ENCODE results near the gene GIMAP7.
"Not testable (repeated sequence)": the region's sequence is repeated elsewhere in the genome, so short reads cannot be mapped to it uniquely, and the experiment has no call there.

Gene GIMAP7

DNA sequence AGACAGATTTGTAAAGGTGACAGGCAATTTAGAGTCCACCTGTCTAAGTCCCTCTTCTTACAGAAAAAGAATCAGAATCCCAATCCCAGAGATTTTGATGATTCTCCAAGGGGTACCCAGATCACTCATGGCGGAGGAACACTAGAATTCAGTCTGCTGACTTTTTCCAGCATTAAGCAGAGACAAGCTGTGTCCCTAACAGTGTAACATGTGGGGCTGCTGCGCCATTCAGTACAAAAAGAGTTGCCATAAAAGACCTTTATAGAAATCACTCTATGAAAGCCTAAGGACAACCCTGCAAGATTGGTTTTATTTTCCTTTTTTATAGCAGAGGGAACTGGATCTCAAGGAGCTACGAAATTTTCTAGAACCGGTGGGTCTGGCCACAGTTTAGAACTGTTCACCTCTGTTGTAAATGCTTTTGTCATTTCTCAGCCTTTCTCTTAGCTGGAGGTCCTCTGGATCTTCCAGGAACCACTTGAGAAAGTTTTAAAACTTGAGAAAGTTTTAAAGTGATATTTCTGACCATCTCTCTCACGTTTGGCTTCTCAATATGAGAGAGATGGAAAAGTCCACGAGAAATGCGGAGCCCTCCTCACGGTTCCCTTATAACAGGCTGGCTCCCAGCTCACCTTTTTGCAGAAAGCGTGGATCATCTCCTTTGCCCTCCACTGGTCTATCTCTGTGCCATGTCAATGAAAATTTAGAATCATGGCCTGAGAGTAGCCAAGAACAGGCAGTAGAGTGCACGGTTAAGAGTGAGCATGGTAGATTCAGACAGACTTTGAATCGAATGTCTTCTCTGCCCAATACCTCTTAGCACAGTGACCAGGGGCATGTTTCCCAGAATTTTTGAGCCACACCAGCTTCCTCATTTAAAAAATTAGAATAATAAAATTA, 826 bp downstream of the GIMAP7 start:
- DNase-seq, result no peak

DNA sequence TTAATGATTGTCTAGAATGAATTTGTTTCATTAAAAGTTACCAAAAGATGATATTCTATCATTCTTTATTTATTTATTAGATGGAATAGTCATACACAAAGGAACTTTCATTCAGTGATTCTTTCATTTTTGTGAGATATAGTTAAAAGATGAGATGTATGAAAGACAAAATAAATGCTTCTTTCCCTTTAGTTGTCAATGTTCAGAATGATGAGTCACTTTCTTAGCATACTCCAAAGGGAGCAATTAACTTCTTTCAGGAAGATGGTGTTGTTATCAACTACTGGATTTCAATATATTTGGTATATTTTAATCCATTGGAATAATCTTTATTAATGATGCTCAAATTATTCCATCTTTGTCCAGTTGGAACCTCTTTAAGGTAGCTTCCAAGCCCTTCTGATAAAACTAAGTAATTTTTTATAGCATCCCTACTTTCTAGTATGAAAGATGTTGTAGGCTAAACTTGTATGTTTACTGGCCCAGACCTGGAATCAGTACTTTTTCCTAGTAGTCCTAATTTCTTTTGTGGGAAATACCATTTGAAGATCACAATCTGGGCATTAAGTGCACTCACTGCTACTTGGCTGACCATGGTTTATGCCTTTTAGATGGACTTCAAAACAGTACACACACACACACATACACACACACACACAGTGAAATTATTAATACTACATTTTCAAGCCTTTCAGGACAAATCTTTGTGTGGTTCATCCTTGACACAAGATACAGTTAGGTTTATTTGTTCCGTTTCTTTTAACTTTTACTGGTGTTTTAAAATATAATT, 2.5 kb downstream of the GIMAP7 start:
- no peak for DNase-seq

DNA sequence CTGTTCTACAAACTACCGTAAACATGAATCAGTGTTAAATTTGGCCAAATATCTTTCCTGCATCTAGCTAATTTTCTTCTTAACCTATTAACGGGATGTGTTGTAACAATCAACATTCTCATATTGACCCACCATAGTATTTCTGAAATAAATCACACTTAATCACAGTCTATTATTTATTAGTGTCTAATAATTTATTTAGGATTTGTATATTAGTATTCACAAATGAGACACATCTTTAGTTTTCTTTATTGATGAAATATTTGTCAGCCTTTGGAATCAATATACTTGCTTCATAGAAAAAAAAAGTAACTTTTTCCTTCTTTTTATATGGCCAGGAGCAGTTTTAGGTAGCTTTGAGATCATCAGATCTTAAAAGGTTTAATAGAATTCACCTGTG, 4.6 kb downstream of the GIMAP7 start:
- no peak for DNase-seq

DNA sequence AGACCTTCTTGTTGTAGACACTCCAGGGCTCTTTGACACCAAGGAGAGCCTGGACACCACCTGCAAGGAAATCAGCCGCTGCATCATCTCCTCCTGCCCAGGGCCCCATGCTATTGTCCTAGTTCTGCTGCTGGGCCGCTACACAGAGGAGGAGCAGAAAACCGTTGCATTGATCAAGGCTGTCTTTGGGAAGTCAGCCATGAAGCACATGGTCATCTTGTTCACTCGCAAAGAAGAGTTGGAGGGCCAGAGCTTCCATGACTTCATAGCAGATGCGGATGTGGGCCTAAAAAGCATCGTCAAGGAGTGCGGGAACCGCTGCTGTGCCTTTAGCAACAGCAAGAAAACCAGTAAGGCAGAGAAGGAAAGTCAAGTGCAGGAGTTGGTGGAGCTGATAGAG, 5.5 kb downstream of the GIMAP7 start:
- no peak for DNase-seq

DNA sequence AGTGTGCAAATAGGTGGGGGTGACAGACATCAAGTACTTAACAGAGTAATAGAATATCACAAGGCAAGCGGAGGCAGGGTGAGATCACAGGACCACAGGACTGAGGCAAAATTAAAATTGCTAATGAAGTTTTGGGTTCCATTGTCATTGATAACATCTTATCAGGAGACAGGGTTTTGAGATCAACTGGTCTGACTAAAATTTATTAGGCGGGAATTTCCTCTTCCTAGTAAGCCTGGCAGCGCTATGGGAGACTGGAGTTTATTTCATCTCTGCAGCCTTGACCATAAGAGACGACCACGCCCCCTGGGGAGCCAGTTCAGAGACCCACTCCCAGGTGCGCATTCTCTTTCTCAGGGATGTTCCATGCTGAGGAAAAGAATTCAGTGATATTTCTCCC, 8.3 kb downstream of the GIMAP7 start:
- DNase-seq, result not testable (repeated sequence)

DNA sequence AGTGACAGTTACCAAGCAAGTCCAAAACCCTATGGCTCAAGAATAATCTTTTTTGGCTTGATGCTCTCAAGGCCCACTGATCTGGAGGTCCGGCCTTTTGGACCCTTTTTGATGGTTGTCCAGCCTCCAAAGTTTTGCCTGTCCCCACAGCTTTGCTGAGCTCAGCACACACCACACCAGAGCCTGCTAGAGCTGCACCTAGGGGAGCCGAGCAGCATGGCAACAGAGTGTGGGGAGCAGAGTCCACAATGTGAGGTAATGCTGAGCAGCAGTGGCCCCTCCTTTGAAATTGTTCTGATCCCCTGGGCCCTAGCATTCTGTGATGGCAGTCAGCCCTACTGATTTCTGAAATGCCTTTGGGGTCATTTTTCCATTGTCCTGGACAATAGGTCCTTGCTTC, 9.3 kb downstream of the GIMAP7 start:
- DNase-seq, result no peak

DNA sequence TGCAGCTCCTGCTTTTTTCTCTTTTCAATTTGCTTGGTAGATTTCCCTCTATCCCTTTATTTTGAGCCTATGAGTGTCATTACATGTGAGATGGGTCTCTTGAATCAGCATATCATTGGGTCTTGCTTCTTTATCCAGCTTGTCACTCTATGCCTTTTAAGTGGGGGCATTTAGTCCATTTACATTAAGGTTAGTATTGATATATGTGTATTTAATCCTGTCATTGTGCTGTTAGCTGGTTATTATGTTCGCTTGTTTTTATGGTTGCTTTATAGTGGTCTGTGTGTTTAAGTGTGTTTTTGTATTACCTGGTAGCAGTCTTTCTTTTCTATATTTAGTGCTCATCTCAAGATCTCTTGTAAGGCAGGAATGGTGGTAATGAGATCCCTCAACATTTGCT, 17.0 kb downstream of the GIMAP7 start:
- no peak for DNase-seq

DNA sequence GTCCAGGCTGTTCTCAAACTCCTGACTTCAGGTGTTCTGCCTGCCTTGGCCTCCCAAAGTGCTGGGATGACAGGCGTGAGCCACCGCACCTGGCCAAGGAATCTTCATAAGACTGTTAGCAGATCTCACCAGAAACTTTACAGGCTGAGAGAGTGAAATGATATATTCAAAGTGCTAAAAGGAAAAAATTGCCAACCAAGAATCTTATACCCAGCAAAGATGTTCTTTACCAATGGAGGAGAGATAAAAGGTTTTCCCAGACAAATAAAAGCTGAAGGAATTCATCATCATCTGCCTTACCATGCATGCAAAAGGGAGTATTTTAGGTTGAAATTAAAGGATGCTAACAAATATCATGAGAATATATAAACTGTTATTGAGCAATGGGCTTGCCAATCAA, 23.6 kb downstream of the GIMAP7 start:
- DNase-seq, result no peak

DNA sequence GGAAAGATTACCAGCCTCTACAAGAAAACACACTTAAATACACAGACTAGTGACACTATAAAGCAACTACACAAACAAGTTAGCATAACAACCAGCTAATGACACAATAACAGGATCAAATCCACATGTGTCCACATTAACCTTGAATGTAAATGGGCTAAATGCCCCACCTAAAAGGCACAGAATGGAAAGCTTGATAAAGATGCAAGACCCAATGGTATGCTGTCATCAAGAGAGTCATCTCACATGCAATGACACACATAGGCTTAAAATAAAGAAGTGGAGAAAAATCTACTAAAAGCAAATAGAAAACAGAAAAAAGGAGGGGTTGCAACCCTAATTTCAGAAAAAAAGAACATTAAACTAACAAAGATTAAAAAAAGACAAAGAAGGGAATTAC, 38.5 kb downstream of the GIMAP7 start:
- no peak for DNase-seq

DNA sequence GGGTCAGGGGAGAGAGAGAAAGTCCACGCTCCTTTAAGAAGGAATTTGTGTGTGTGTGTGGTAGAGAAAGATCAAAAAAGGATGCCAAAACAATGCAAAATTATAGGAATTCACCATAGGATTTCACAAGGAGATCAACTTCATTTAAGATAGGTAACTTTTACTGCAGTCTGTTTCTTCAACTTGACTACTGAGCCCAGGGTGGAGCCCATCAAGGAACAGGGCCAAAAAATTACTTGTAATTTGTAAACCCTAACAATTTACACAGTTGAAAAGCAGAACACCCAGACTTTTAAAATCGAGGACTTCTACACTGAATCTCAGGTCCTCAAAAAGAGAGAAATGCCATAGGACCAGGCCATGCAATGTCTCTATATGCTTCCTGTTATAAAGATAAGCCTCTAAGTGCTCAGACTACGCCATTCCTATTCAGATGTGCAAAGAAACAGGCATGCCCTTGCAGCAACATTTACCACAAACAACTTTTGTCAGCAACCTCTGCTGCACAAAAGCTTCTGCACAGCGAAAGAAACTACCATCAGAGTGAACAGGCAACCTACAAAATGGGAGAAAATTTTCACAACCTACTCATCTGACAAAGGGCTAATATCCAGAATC, 42.0 kb downstream of the GIMAP7 start:
- no peak for DNase-seq

DNA sequence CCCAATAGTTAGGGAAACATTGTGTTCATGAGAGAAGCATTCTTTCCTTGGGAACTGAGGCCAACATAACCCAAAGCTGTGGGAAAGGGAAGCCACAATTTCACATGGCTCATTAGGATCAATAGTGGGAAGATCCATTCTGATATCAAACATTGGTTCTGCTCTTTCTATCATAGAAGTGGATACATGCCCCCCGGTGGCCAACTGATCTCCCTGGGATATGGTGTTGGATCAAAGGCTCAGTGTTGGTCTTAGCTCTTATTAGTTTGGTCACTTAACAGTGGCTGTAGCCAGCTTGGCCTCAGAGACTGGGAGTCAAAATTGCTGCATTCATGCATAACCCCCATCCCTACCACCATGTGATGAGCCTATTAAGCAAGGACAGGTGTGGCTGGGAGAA, 45.8 kb downstream of the GIMAP7 start:
- DNase-seq, result no peak

DNA sequence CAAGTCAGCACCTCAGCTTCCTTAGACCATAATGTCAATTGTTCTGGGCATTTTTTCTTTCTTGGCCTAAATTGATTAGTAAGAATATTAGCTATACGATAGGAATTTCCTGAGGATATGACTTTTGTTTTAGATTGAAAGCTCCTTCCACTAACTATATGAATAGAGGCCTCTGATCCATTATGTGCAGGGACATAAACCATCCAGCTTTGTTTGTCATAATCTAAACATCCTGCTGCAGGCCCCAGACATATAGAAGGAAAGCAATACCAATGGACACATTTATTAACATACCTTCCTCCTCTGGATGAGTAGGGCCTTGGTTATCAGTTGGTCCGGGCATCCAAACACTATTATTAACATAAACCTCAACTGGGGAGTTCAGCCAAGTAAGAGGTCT, 48.2 kb downstream of the GIMAP7 start:
- no peak for DNase-seq

DNA sequence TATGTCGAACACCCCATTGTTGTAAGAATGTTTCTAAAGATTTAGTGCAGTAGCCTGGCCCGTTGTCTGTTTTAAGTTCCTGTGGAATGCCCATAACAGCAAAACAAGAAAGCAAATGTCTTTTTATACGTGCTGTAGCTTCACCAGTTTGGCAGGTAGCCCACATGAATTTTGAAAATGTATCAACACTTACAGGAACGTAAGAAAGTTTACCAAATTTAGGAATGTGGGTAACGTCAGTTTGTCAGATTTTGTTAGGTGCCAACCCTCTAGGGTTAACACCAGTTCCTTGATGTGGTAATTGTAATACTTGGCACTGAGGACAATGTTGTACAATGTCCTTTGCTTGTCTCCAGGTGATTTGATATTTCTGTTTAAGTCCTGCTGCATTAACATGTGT, 49.3 kb downstream of the GIMAP7 start:
- no peak for DNase-seq

DNA sequence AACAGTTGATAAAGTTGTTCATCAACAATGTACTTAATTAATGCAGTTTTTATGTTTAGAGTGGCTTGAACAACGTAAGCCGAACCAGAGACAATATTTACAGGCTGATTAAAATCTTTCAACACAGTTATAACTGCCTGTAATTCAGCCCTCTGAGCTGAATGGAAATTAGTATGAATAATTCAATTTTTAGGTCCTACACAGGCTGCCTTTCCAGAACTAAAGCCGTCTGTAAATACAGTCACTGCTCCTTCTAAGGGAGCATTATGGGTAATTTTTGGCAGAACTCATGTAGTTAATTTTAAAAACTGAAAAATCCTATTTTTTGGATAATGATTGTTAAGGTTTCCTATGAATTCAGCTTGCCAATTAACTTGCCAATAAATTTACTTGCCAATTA, 49.9 kb downstream of the GIMAP7 start:
- no peak for DNase-seq

DNA sequence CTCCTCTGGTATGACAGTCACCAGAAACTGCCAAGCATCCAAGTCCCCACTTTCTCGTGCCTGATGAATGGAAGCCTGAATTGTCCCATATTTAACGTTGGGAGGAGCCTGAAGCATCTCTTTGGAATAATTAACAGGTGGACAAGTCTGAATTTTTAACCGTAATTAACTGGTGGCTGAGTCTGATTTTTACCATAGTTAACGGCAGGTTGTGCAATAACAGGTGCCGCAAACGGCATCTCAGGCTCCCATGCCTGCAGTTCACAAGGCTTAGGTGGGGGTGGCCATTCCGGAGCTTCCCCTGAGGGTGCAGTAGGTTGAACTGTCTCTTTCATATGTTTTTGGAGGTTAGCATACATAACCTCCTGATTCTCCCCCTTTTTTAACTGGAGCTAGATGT, 50.6 kb downstream of the GIMAP7 start:
- no peak for DNase-seq

DNA sequence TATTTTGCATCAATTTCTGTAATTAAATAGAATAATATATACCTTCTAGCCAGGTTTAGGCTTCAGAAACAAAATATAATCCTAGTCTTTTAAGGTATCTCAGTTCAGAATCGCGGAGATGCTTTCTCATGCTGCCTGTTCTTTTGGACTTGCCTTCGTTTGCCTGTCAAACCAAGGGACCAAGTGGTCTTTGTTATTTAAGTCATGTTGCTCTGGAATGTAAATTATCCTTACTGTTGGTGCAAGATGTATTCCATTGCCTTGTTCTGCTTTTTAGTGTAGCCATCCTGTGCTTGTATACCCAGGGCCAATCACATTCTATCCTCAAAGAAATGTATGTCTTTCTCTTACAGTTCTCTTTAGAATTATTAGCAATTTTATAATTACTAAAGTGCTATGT, 51.5 kb downstream of the GIMAP7 start:
- no peak for DNase-seq

DNA sequence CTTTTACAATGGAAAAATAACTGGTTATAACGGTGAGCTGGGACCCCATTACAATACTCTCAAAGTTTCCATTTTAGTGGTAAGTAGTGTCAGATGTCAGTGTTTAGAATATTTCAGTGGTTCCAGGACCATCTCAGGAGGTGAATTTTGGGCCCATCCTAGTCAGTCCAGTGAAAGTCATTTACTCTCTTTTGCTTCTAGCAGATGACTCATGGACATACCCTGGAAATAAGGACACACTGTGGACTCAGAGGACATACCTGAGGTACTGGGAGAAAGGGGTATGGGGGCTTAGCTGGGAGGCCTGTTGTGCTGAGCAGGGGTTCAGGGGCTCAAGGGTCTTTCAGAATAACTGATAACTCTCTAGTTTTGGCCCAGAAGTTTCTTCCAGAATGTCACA, 51.9 kb downstream of the GIMAP7 start:
- no peak for DNase-seq

DNA sequence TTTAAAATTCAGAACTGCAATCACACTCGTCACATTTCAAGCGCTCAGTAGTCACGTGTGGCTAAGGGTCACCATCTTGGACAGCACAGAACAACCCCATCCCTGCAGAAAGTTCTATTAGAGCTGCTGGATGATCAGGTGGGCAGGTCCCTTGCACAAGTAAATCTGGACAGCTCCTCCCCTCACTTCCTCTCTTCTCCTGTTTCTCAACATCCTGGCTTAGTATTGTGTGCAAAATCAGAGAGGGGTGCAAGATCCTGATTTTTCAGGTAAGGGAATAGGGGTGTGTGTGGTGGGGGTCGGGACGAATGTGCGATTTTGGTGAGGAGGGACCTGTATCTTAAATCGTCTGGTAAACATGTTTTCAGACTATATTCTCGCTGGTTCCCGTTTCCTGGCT, 52.5 kb downstream of the GIMAP7 start, which contains the start of gene GIMAP4:
GIMAP4 (plus strand) TSS at position 222 of the 400 bp plus-strand sequence. CDS start 2,512 bp downstream, outside the sequence.
- DNase-seq, result no peak

DNA sequence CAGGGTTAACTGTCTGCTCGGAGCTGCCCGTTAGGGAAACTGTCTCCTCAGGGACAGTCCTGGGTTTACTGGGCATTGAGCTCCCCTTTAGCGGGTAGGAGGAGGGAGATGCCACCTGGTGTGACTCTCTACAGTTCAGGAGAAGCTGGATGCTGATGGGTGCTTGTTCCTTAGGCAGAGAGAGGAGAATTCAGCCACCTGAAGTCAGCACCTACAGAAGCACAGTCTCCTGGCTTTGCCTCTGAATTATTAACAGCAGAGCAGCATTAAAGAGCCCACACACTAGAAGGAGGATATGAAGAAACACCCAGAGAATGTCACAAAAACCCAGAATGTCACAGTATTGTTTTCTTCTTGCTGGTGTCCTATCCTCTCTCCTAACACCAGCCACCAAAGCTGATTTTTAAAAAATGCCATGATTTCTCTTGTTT, 53.2 kb downstream of the GIMAP7 start:
- DNase-seq, result no peak

DNA sequence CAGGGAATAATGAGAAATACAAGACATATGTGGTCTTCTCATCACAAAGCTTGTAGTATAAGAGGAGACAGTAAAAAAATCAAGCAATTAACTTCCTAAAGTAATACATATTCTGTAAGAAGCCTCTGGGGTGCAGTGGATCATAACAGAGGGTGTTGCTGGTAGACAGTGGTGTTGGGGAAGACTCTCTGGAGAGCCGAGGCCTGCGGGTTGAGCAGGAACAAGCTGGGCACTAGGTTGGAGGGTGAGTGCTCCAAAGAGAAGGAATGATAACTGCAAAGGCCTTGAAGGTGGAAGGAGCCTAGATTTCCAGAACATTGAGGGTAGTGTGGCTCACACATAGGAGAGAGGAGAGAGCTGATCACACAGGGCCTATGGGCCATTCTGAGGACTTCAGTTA, 54.0 kb downstream of the GIMAP7 start:
- DNase-seq, result no peak

DNA sequence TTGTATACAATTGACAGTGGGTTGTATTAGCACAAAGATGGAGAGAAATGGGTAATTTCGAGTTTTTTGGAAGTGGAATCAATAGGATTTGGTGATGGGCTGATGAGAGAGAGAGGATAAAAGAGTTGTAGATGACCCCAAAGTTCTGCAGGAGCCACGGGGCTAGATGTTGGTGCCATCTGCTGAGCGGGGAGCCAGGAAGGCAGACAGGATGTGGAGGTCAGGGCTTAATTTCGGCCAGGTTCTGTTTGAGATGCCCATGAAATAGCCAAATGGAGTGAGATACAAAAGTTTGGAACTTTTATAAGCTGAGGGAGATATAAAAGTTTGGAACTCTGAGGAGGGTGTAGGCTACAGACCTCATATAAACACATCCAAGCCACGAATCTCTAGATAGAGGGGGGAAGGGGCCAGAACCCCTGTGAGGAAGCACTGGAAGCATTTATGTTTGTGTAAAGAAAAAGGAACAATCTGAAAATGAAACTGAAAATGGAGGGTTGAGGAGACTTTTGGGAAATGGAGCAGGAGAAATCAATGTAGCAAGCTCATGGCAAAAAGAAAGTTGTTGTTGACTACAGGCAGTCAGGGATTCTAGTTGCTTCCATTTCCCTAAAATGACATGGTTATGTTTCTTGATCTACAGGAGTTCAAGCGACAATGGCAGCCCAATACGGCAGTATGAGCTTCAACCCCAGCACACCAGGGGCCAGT, 54.7 kb downstream of the GIMAP7 start:
- DNase-seq, result no peak
